Stimulated activated effector memory CD8-positive, alpha-beta T cell treated with anti-CD3 and anti-CD28 coated beads, Interleukin-12 subunit alpha, Interleukin-12 subunit beta, amount 100 ng/mL, for 72 hours (primary cell): ENCODE results near the gene ZC3H4.
A peak's percentile ranks its signal among the peaks of the same experiment; 100 is the strongest.

Source experiments
- ATAC-seq: fragments of 150-1000 bp; cut with Tn5 transposase; 2 replicates; pipeline ENCODE4 v1.10.0; 2021
- DNase-seq, 2 donors: peaks; one replicate each; pipeline ENCODE4 v3.0.0; 2021 to 2022; ENCODE audit warnings: low spot score in 2 of 2
- H3K27ac Mint-ChIP-seq: one replicate; pipeline ENCODE4 v1.8.0; 2022; ENCODE audit warnings: mild to moderate bottlenecking, mixed read lengths
- H3K36me3 Mint-ChIP-seq: one replicate; pipeline ENCODE4 v1.8.0; 2022; ENCODE audit warnings: mild to moderate bottlenecking, mixed read lengths
- H3K4me1 Mint-ChIP-seq: one replicate; pipeline ENCODE4 v1.8.0; 2022; ENCODE audit warnings: mixed read lengths
- H3K4me3 Mint-ChIP-seq: one replicate; pipeline ENCODE4 v1.8.0; 2022; ENCODE audit warnings: mild to moderate bottlenecking, mixed read lengths
- H3K9me3 Mint-ChIP-seq: one replicate; pipeline ENCODE4 v1.8.0; 2022; ENCODE audit warnings: mixed read lengths

The ZC3H4 gene

GRCh38 chr19:47039239-47039874 lies 74.2 kb downstream of the ZC3H4 start:
- Mint-ChIP-seq H3K9me3 (no peaks in the 10 kb centered on the region), H3K4me3 (no peak overlapping the region), H3K4me1 (peaks cover 19% of the 10 kb centered on the region), H3K27ac (no peak overlapping the region), H3K36me3 (peaks cover 19% of the 10 kb centered on the region)
- DNase-seq: no peak
- ATAC-seq: no peak

GRCh38 chr19:47037766-47038165 lies 75.8 kb downstream of the ZC3H4 start:
- ATAC-seq: no peak
- peaks cover 12% of the 10 kb centered on the region for H3K36me3 Mint-ChIP-seq
- no peaks in the 10 kb centered on the region for H3K9me3 Mint-ChIP-seq
- no peak for DNase-seq
- H3K4me1 Mint-ChIP-seq: peaks cover 20% of the 10 kb centered on the region
- peak overlapping the region; percentile 68 for H3K27ac Mint-ChIP-seq
- H3K4me3 Mint-ChIP-seq: no peak overlapping the region

GRCh38 chr19:47036097-47036651 lies 77.4 kb downstream of the ZC3H4 start:
- peaks cover 20% of the 10 kb centered on the region for H3K4me1 Mint-ChIP-seq
- H3K9me3 Mint-ChIP-seq: no peaks in the 10 kb centered on the region
- H3K27ac Mint-ChIP-seq: peak overlapping the region; percentile 88
- H3K36me3 Mint-ChIP-seq: peaks cover 12% of the 10 kb centered on the region
- peak overlapping the region; percentile 72 for H3K4me3 Mint-ChIP-seq
- peak; percentile 57 for ATAC-seq
- no peak for DNase-seq

GRCh38 chr19:47035127-47036096 lies 78.2 kb downstream of the ZC3H4 start:
- peaks cover 12% of the 10 kb centered on the region for H3K36me3 Mint-ChIP-seq
- peak overlapping the region; percentile 88 for H3K27ac Mint-ChIP-seq
- H3K4me1 Mint-ChIP-seq: peaks cover 26% of the 10 kb centered on the region
- ATAC-seq (peak; percentile 95), DNase-seq (peak; percentile 100)
- no peaks in the 10 kb centered on the region for H3K9me3 Mint-ChIP-seq
- H3K4me3 Mint-ChIP-seq: peak overlapping the region; percentile 72

DNA sequence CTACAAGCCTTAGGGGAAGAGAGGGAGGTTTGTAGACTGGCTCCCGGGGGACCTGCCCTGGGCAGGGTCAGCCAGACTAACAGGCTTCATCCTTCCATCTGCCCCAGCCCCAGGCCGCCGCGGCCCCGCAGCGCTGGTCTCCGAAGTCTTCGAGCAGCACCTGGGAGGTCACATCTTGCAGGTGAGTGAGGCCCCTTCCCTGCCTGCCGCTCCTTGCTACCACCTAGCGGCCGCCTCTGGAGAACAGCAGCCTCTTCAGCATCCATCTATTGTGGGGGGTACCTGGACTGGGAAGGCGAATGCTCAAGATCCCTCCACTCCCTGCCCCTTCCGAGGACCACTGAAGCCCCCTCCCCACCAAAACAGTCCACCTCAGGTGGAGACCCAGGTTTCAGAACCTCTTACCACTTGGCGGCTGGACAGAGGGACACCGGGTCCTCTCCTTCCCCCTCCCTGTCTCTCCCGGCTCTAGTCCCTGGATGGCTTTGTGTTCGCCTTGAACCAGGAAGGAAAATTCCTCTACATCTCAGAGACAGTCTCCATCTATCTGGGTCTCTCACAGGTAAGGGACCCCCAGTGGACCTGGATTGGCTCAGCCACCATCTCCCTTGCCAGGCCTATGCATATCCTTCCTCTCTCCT lies 81.3 kb downstream of the ZC3H4 start:
- Mint-ChIP-seq H3K4me1 (peaks cover 26% of the 10 kb centered on the region), H3K4me3 (no peak overlapping the region), H3K9me3 (no peaks in the 10 kb centered on the region), H3K36me3 (peaks cover 12% of the 10 kb centered on the region), H3K27ac (no peak overlapping the region)
- ATAC-seq (no peak), DNase-seq (peak; percentile 45 to 77)

GRCh38 chr19:47028195-47028601 lies 85.4 kb downstream of the ZC3H4 start:
- H3K4me3 Mint-ChIP-seq: no peak overlapping the region
- H3K9me3 Mint-ChIP-seq: no peaks in the 10 kb centered on the region
- ATAC-seq: no peak
- no peak for DNase-seq
- no peaks in the 10 kb centered on the region for H3K36me3 Mint-ChIP-seq
- H3K27ac Mint-ChIP-seq: no peak overlapping the region
- H3K4me1 Mint-ChIP-seq: peaks cover 7% of the 10 kb centered on the region

GRCh38 chr19:47027586-47028088 lies 85.9 kb downstream of the ZC3H4 start:
- no peak overlapping the region for H3K4me3 Mint-ChIP-seq
- no peaks in the 10 kb centered on the region for H3K36me3 Mint-ChIP-seq
- DNase-seq: no peak
- no peaks in the 10 kb centered on the region for H3K9me3 Mint-ChIP-seq
- no peak for ATAC-seq
- H3K27ac Mint-ChIP-seq: no peak overlapping the region
- peaks cover 12% of the 10 kb centered on the region for H3K4me1 Mint-ChIP-seq

GRCh38 chr19:47026889-47027288 lies 86.7 kb downstream of the ZC3H4 start:
- ATAC-seq: no peak
- H3K27ac Mint-ChIP-seq: no peak overlapping the region
- DNase-seq: no peak
- H3K4me1 Mint-ChIP-seq: peaks cover 12% of the 10 kb centered on the region
- H3K4me3 Mint-ChIP-seq: no peak overlapping the region
- no peaks in the 10 kb centered on the region for H3K9me3 Mint-ChIP-seq
- H3K36me3 Mint-ChIP-seq: no peaks in the 10 kb centered on the region

DNA sequence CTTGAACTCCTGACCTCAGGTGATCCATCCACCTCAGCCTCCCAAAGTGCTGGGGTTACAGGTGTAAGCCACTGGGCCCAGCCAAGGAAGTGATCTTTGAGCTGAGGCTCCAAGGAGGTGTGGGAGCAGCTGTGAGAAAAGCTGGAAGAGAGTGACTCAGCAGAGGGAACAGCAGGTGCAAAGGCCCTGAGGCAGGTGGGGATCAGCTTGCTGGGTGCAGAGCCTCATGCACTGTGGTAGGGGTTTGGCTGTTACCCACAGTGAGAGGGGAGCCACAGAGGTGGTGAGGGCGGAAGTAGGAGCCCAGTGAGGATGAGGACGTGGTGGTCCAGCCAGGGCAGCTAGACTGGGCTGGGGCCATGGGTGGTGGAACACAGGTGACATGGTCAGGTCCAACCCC lies 87.4 kb downstream of the ZC3H4 start:
- H3K4me3 Mint-ChIP-seq: no peak overlapping the region
- ATAC-seq: no peak

DNA sequence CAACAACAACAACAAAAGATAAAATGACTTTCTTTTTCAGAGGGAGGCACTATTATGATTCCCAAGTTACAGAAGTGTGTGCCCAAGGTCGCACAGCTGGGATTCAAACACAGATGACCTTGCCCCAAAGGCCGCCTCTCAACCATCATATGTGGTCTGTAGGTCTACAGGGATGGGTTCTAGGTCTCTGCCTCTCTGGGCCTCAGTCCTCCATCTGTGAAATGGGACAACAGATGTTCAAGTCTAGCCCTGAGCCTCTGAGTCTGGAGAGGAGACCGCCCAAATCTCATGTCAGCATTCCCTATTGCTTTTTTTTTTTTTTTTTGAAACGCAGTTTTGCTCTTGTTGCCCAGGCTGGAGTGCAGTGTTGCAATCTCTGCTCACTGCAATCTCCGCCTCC lies 89.1 kb downstream of the ZC3H4 start:
- H3K9me3 Mint-ChIP-seq: no peaks in the 10 kb centered on the region
- H3K36me3 Mint-ChIP-seq: no peaks in the 10 kb centered on the region
- ATAC-seq (no peak), DNase-seq (no peak)
- no peak overlapping the region for H3K4me3 Mint-ChIP-seq
- H3K27ac Mint-ChIP-seq: no peak overlapping the region
- peaks cover 6% of the 10 kb centered on the region for H3K4me1 Mint-ChIP-seq

More for the DNA sequence above, 87.4 kb downstream of the ZC3H4 start:
- no peaks in the 10 kb centered on the region for H3K9me3 Mint-ChIP-seq
- DNase-seq: no peak
- no peaks in the 10 kb centered on the region for H3K36me3 Mint-ChIP-seq
- H3K4me1 Mint-ChIP-seq: peaks cover 12% of the 10 kb centered on the region
- H3K27ac Mint-ChIP-seq: peak overlapping the region; percentile 13

DNA sequence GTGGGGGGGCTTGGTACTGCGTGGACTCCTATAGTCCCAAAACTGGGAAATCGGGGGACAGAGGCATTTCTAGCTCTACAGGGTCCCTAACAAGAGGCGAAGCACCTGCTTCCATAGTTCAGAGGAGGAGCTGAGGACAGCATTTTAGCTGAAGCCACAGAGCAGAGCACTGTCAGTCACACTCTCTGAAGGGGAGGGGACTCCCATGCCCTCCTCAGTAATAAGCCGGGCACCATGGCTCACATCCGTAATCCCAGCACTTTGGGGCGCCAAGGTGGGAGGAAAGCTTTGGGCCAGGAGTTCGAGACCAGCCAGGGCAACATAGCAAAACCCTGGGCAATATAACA lies 90.2 kb downstream of the ZC3H4 start:
- H3K4me3 Mint-ChIP-seq: no peak overlapping the region
- ATAC-seq: no peak
- H3K9me3 Mint-ChIP-seq: no peaks in the 10 kb centered on the region
- no peaks in the 10 kb centered on the region for H3K36me3 Mint-ChIP-seq
- no peak overlapping the region for H3K27ac Mint-ChIP-seq
- peaks cover 12% of the 10 kb centered on the region for H3K4me1 Mint-ChIP-seq
- no peak for DNase-seq

GRCh38 chr19:47022541-47023447 lies 90.8 kb downstream of the ZC3H4 start:
- Mint-ChIP-seq H3K4me3 (no peak overlapping the region), H3K9me3 (no peaks in the 10 kb centered on the region), H3K4me1 (peaks cover 12% of the 10 kb centered on the region), H3K27ac (no peak overlapping the region), H3K36me3 (no peaks in the 10 kb centered on the region)
- no peak for DNase-seq
- no peak for ATAC-seq

- no peak for ATAC-seq
- Mint-ChIP-seq H3K36me3 (no peaks in the 10 kb centered on the region), H3K9me3 (no peaks in the 10 kb centered on the region), H3K27ac (no peak overlapping the region), H3K4me1 (peaks cover 12% of the 10 kb centered on the region), H3K4me3 (no peak overlapping the region)
- DNase-seq: no peak
Measured at GRCh38 chr19:47022140-47022536, 91.4 kb downstream of the ZC3H4 start.

DNA sequence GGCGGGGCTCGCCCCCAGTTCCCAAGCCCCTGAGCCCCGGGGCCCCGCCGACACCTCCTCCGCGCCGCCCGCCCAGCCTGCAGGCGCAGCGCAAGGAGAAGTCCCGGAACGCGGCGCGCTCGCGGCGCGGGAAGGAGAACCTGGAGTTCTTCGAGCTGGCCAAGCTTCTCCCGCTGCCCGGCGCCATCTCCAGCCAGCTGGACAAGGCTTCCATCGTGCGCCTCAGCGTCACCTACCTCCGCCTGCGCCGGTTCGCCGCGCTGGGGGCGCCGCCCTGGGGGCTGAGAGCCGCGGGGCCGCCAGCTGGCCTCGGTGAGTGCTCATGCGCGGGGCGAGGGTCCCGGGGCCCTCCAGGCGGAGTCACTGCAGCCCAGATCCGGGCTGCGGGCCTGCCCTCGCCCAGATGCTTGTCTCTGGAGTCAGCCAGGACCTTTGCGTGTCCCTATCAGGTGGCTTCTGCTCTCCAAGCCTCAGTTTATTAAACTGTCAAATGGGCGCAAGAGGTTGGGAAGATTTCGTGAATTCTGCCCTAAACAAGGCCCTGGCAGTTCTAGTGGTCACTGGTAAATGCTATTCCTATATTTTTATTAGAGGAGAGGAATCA lies 91.9 kb downstream of the ZC3H4 start:
- Mint-ChIP-seq H3K27ac (no peak overlapping the region), H3K9me3 (no peaks in the 10 kb centered on the region), H3K36me3 (no peaks in the 10 kb centered on the region), H3K4me3 (peak overlapping the region; percentile 49), H3K4me1 (peaks cover 12% of the 10 kb centered on the region)
- no peak for ATAC-seq
- no peak for DNase-seq
